ENCODE results near the gene ZNF343.
A peak's percentile ranks its signal among the peaks of the same experiment; 100 is the strongest.
"Not testable (repeated sequence)": the region's sequence is repeated elsewhere in the genome, so short reads cannot be mapped to it uniquely, and the experiment has no call there.

The ZNF343 gene

DNA sequence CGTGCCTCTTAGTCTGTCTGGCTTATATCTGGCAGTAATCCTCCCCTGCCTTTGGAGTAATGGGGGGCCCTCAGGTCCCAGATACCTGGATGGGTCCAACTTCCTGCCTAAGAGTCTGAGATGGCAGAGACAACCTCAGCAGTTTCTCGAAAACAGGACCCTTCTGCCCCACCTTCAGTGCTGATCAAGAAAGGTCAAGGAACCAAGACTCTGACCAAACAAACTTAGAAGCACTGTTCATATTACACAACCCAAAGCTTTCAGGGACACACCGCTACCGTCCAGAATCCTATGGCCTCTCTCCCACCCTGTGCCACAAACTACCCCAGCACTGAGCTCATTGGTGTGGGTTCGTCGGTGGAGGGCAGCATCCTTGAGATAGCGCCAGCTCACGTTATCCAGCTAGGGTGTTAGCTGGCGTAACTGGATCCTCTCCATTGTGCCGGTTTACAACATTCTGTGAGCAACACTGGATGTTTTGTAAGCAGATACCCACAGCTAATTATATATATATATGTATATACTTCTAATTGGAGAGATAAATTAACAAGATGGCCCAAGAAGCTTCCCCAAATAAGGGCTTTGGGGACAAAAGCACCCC is 20.1 kb upstream of the ZNF343 start:
- H2AK5ac ChIP-seq (ENCODE audit: low read length, severe bottlenecking), result no peak overlapping the region
- no peak overlapping the region for H2BK5ac ChIP-seq (ENCODE audit: low read depth, low read length, poor library complexity, severe bottlenecking)
- H3K4me1 ChIP-seq (ENCODE audit: control insufficient read depth, insufficient read depth, low read depth, low read length), result peaks cover 3% of the 10 kb centered on the region
- H3K9ac ChIP-seq (ENCODE audit: low read length), result no peak overlapping the region
- H4K8ac ChIP-seq (ENCODE audit: low read length), result no peak overlapping the region
- peak overlapping the region; percentile 12 for H2BK15ac ChIP-seq (ENCODE audit: low read depth, poor library complexity, severe bottlenecking)
- H3K79me1 ChIP-seq (replicated peaks; ENCODE audit: low read length, poor library complexity, severe bottlenecking), result no peaks in the 10 kb centered on the region
- DNase-seq, result no peak
- no peak overlapping the region for H3K27ac ChIP-seq (ENCODE audit: low read length, poor library complexity, severe bottlenecking)
- H3K4ac ChIP-seq (ENCODE audit: low read depth in 1 of 2, low read length in 2 of 2), result no peak overlapping the region
- no peak overlapping the region for H2BK120ac ChIP-seq (ENCODE audit: low read depth, low read length)
- 81% methylated on average over 6 of the region's 10 CpGs for WGBS
- no peaks in the 10 kb centered on the region for H3K36me3 ChIP-seq (ENCODE audit: control insufficient read depth in 1 of 2, insufficient read depth in 2 of 2, low read depth in 1 of 2, low read length in 2 of 2)
- H4K91ac ChIP-seq (ENCODE audit: low read length), result no peak overlapping the region
- H3K4me2 ChIP-seq (ENCODE audit: low read length, poor library complexity, severe bottlenecking), result no peak overlapping the region
- H3K27me3 ChIP-seq (ENCODE audit: control insufficient read depth in 1 of 2, insufficient read depth in 1 of 2, low read length in 2 of 2), result peaks cover 17 to 51% of the 10 kb centered on the region in 2 experiments
- H2BK12ac ChIP-seq (ENCODE audit: low read length in 2 of 2), result no peak overlapping the region
- H3K4me3 ChIP-seq (ENCODE audit: insufficient read depth in 1 of 2, low read depth in 1 of 2, low read length in 2 of 2), result no peak overlapping the region
- no peak overlapping the region for H3K23ac ChIP-seq (ENCODE audit: low read length in 2 of 2)
- H3K9me3 ChIP-seq (ENCODE audit: control insufficient read depth, low read length), result no peaks in the 10 kb centered on the region
- no peak overlapping the region for H2AFZ ChIP-seq (ENCODE audit: low read depth, low read length)
- H3K14ac ChIP-seq (ENCODE audit: low read length in 2 of 2), result no peak overlapping the region
- no peak overlapping the region for H3K18ac ChIP-seq (ENCODE audit: low read depth in 1 of 2, low read length in 2 of 2)

DNA sequence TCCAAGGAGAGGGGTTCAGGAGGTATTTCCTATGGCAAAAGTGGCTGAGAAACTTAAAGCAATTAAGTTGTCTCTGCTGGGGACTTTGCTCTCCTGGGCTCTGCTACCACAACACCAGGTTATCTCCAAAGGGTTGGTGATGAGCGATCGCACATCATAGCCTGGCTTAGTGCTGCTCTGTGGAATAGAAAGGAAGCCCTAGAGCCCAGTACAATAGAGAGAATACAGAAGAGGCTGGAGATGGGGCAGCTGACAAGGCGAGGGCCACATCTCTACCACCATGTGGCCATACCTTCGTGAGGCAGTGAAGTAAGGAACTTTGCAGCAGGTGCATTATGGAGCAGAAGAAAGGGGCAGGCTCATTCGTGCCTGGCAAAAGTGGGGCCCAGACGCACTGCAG is 19.0 kb upstream of the ZNF343 start:
- Histone ChIP-seq H2BK12ac (ENCODE audit: low read length in 2 of 2) (no peak overlapping the region), H2BK5ac (ENCODE audit: low read depth, low read length, poor library complexity, severe bottlenecking) (no peak overlapping the region), H3K18ac (ENCODE audit: low read depth in 1 of 2, low read length in 2 of 2) (no peak overlapping the region), H2AK5ac (ENCODE audit: low read length, severe bottlenecking) (no peak overlapping the region), H2AFZ (ENCODE audit: low read depth, low read length) (no peak overlapping the region), H3K27ac (ENCODE audit: low read length, poor library complexity, severe bottlenecking) (no peak overlapping the region), H4K91ac (ENCODE audit: low read length) (no peak overlapping the region), H3K79me1 (replicated peaks; ENCODE audit: low read length, poor library complexity, severe bottlenecking) (no peaks in the 10 kb centered on the region), H3K27me3 (ENCODE audit: control insufficient read depth in 1 of 2, insufficient read depth in 1 of 2, low read length in 2 of 2) (peaks cover 7 to 41% of the 10 kb centered on the region in 2 experiments), H3K9ac (ENCODE audit: low read length) (no peak overlapping the region), H4K8ac (ENCODE audit: low read length) (no peak overlapping the region), H3K4me3 (ENCODE audit: insufficient read depth in 1 of 2, low read depth in 1 of 2, low read length in 2 of 2) (no peak overlapping the region), H3K14ac (ENCODE audit: low read length in 2 of 2) (no peak overlapping the region), H3K36me3 (ENCODE audit: control insufficient read depth in 1 of 2, insufficient read depth in 2 of 2, low read depth in 1 of 2, low read length in 2 of 2) (no peaks in the 10 kb centered on the region), H3K23ac (ENCODE audit: low read length in 2 of 2) (no peak overlapping the region), H2BK120ac (ENCODE audit: low read depth, low read length) (no peak overlapping the region), H3K9me3 (ENCODE audit: control insufficient read depth, low read length) (no peaks in the 10 kb centered on the region), H3K4ac (ENCODE audit: low read depth in 1 of 2, low read length in 2 of 2) (no peak overlapping the region), H3K4me2 (ENCODE audit: low read length, poor library complexity, severe bottlenecking) (no peak overlapping the region), H2BK15ac (ENCODE audit: low read depth, poor library complexity, severe bottlenecking) (no peak overlapping the region), H3K4me1 (ENCODE audit: control insufficient read depth, insufficient read depth, low read depth, low read length) (peaks cover 3% of the 10 kb centered on the region)
- WGBS, result 80% methylated on average over 6 of the region's 6 CpGs
- no peak for DNase-seq

DNA sequence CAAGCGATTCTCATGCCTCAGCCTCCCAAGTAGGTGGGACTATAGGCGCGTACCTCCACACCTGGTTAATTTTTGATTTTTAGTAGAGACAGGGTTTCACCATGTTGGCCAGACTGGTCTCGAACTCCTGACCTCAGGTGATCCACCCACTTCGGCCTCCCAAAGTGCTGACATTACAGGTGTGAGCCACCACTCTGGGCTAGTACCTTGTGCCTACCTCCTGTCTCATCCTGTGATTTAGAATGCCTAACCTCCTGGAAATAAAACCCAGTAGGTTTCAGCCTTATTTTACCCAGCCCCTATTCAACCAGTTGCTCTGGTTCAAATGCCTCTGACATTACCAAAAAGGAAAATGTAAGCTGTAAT is 17.5 kb upstream of the ZNF343 start:
- not testable (repeated sequence) for H4K91ac ChIP-seq (ENCODE audit: low read length); H3K4me3 ChIP-seq (ENCODE audit: insufficient read depth in 1 of 2, low read depth in 1 of 2, low read length in 2 of 2); H2BK12ac ChIP-seq (ENCODE audit: low read length in 2 of 2); H2AK5ac ChIP-seq (ENCODE audit: low read length, severe bottlenecking); H4K8ac ChIP-seq (ENCODE audit: low read length); H3K27ac ChIP-seq (ENCODE audit: low read length, poor library complexity, severe bottlenecking); H2BK15ac ChIP-seq (ENCODE audit: low read depth, poor library complexity, severe bottlenecking); H3K4me1 ChIP-seq (ENCODE audit: control insufficient read depth, insufficient read depth, low read depth, low read length); DNase-seq; H3K79me1 ChIP-seq (replicated peaks; ENCODE audit: low read length, poor library complexity, severe bottlenecking); H3K4ac ChIP-seq (ENCODE audit: low read depth in 1 of 2, low read length in 2 of 2); H3K14ac ChIP-seq (ENCODE audit: low read length in 2 of 2); H2AFZ ChIP-seq (ENCODE audit: low read depth, low read length); H3K36me3 ChIP-seq (ENCODE audit: control insufficient read depth in 1 of 2, insufficient read depth in 2 of 2, low read depth in 1 of 2, low read length in 2 of 2); H3K9me3 ChIP-seq (ENCODE audit: control insufficient read depth, low read length); H3K23ac ChIP-seq (ENCODE audit: low read length in 2 of 2); H3K18ac ChIP-seq (ENCODE audit: low read depth in 1 of 2, low read length in 2 of 2); H2BK5ac ChIP-seq (ENCODE audit: low read depth, low read length, poor library complexity, severe bottlenecking); H3K9ac ChIP-seq (ENCODE audit: low read length); H3K4me2 ChIP-seq (ENCODE audit: low read length, poor library complexity, severe bottlenecking); H2BK120ac ChIP-seq (ENCODE audit: low read depth, low read length)
- H3K27me3 ChIP-seq (ENCODE audit: control insufficient read depth in 1 of 2, insufficient read depth in 1 of 2, low read length in 2 of 2), result peaks cover 0 to 33% of the 10 kb centered on the region in 2 experiments
- WGBS, result 97% methylated on average over 5 of the region's 5 CpGs

DNA sequence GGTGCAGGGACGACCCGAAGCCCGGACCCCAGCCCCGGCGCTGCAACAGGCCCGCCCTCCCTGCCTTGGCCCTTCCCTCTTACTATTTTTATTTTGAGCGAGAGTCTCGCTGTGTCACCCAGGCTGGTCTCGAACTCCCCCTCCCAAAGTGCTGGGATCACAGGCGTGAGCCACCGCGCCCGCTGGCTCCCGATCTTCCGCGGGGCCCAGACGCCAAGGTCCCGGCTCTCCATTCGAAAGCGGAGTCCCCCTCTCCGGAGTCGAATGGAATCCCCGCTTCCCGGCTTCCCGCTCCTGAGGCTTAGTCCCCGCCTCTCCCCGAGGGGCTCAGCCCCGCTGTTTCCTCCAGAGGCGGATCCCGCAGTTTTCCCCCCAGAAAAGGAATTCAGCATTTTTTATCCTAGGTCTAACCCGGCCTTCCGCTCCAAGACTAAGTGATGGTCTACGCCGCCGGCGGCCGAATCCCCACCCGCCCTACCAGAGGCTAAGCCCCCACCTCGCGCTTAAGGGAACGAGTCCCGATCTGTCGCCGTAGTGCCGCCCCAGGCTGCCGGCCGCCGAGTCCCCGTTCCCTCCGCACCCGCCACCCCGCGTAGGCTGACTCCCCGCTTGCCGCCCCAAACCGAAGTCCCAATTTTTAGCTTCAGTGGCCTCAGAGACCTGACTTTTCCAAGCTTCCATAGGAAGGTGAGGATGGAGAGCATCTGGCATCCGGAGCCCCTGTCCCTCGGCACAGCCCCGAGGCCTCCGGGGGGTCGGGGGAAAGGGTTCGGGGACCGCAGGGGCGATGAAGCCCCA is 16.2 kb upstream of the ZNF343 start:
- no peak overlapping the region for H2BK5ac ChIP-seq (ENCODE audit: low read depth, low read length, poor library complexity, severe bottlenecking)
- H3K4me3 ChIP-seq (ENCODE audit: insufficient read depth in 1 of 2, low read depth in 1 of 2, low read length in 2 of 2), result peak overlapping the region; percentile 75 to 87
- H4K8ac ChIP-seq (ENCODE audit: low read length), result peak overlapping the region; percentile 97
- peak overlapping the region; percentile 60 for H2AFZ ChIP-seq (ENCODE audit: low read depth, low read length)
- peak overlapping the region; percentile 83 to 95 for H3K4ac ChIP-seq (ENCODE audit: low read depth in 1 of 2, low read length in 2 of 2)
- H3K36me3 ChIP-seq (ENCODE audit: control insufficient read depth in 1 of 2, insufficient read depth in 2 of 2, low read depth in 1 of 2, low read length in 2 of 2), result no peaks in the 10 kb centered on the region
- peaks cover 0 to 28% of the 10 kb centered on the region in 2 experiments for H3K27me3 ChIP-seq (ENCODE audit: control insufficient read depth in 1 of 2, insufficient read depth in 1 of 2, low read length in 2 of 2)
- H3K18ac ChIP-seq (ENCODE audit: low read depth in 1 of 2, low read length in 2 of 2), result peak overlapping the region; percentile 91 to 93
- peak overlapping the region; percentile 87 to 90 for H3K14ac ChIP-seq (ENCODE audit: low read length in 2 of 2)
- H3K79me1 ChIP-seq (replicated peaks; ENCODE audit: low read length, poor library complexity, severe bottlenecking), result no peaks in the 10 kb centered on the region
- peak overlapping the region; percentile 96 for H3K9ac ChIP-seq (ENCODE audit: low read length)
- peak overlapping the region; percentile 28 to 61 for H2BK12ac ChIP-seq (ENCODE audit: low read length in 2 of 2)
- WGBS, result under 1% methylated on average over 57 of the region's 64 CpGs
- peak overlapping the region; percentile 43 to 96 for H3K23ac ChIP-seq (ENCODE audit: low read length in 2 of 2)
- peak overlapping the region; percentile 84 for H2BK120ac ChIP-seq (ENCODE audit: low read depth, low read length)
- peak overlapping the region; percentile 99 for H3K4me2 ChIP-seq (ENCODE audit: low read length, poor library complexity, severe bottlenecking)
- DNase-seq, result peak; percentile 76
- H2BK15ac ChIP-seq (ENCODE audit: low read depth, poor library complexity, severe bottlenecking), result peak overlapping the region; percentile 87
- H2AK5ac ChIP-seq (ENCODE audit: low read length, severe bottlenecking), result no peak overlapping the region
- no peak overlapping the region for H3K27ac ChIP-seq (ENCODE audit: low read length, poor library complexity, severe bottlenecking)
- H4K91ac ChIP-seq (ENCODE audit: low read length), result peak overlapping the region; percentile 96
- H3K4me1 ChIP-seq (ENCODE audit: control insufficient read depth, insufficient read depth, low read depth, low read length), result peaks cover 3% of the 10 kb centered on the region
- H3K9me3 ChIP-seq (ENCODE audit: control insufficient read depth, low read length), result no peaks in the 10 kb centered on the region

All from mesenchymal stem cell (in vitro differentiated cells and primary cell).